T47D (cell line): Measurements from ENCODE around the gene FMO5.
"Not testable (repeated sequence)": the region's sequence is repeated elsewhere in the genome, so short reads cannot be mapped to it uniquely, and the experiment has no call there.

Experiments
- DNase-seq, 2 experiments: peaks; one replicate each; pipeline versions ENCODE4 v3.0.0 to v3.0.0-alpha.2; 2011 to 2012; ENCODE audit warnings: low read depth in 1 of 2, low spot score in 1 of 2
- JUND ChIP-seq: IDR thresholded peaks from 2 replicates; pipeline ENCODE4 v1.6.1; 2012; ENCODE audit warnings: low read depth
- in situ Hi-C: cut with HindIII; loops from 2 replicates; pipeline ENCODE4 v1.10.0; 2016; ENCODE audit warnings: low sequenced_read_pairs, low pct_unique_long_range_greater_than_20kb

Gene FMO5

GRCh38 chr1:147236959-147237791 is 12.0 kb upstream of the FMO5 start:
- in situ Hi-C loops, result no loop called here
- DNase-seq, result peak; percentile 43 to 77
- no peak for TF ChIP-seq JUND

GRCh38 chr1:147236448-147236847 is 11.3 kb upstream of the FMO5 start:
- no peak for DNase-seq
- in situ Hi-C loops, result no loop called here
- TF ChIP-seq JUND, result no peak

- no peak for DNase-seq
- in situ Hi-C loops, result no loop called here
- TF ChIP-seq JUND, result no peak
Measured at GRCh38 chr1:147235822-147236221, 10.7 kb upstream of the FMO5 start.

- DNase-seq, in situ Hi-C loops: not testable (repeated sequence)
Measured at GRCh38 chr1:147233903-147234302, 8.8 kb upstream of the FMO5 start.

GRCh38 chr1:147231032-147231431 is 5.9 kb upstream of the FMO5 start:
- DNase-seq, in situ Hi-C loops: not testable (repeated sequence)

GRCh38 chr1:147223740-147224615 is 1.2 kb downstream of the FMO5 start:
- DNase-seq, result peak in 1 of 2 experiments; percentile 37
- in situ Hi-C loops, result no loop called here

GRCh38 chr1:147218606-147219005 is 6.5 kb downstream of the FMO5 start:
- in situ Hi-C loops, result no loop called here
- no peak for TF ChIP-seq JUND
- DNase-seq, result no peak

More at GRCh38 chr1:147223740-147224615, 1.2 kb downstream of the FMO5 start:
- no peak for TF ChIP-seq JUND

GRCh38 chr1:147217141-147217540 is 8.0 kb downstream of the FMO5 start:
- DNase-seq, result no peak
- in situ Hi-C loops, result no loop called here
- TF ChIP-seq JUND, result no peak

GRCh38 chr1:147216124-147216523 is 9.0 kb downstream of the FMO5 start:
- TF ChIP-seq JUND, result no peak
- DNase-seq, result no peak
- in situ Hi-C loops, result no loop called here

- TF ChIP-seq JUND, result no peak
Measured at GRCh38 chr1:147215540-147215916, 9.6 kb downstream of the FMO5 start.

GRCh38 chr1:147214842-147215539 is 10.1 kb downstream of the FMO5 start:
- no peak for DNase-seq
- in situ Hi-C loops, result no loop called here
- no peak for TF ChIP-seq JUND

More at GRCh38 chr1:147215540-147215916, 9.6 kb downstream of the FMO5 start:
- in situ Hi-C loops, result no loop called here
- DNase-seq, result peak in 1 of 2 experiments; percentile 64

- in situ Hi-C loops, result no loop called here
- no peak for DNase-seq
- no peak for TF ChIP-seq JUND
Measured at GRCh38 chr1:147214325-147214724, 10.8 kb downstream of the FMO5 start.

- no peak for DNase-seq
- in situ Hi-C loops, result no loop called here
- no peak for TF ChIP-seq JUND
Measured at GRCh38 chr1:147213271-147213670, 11.9 kb downstream of the FMO5 start.
